Measurements from ENCODE around the gene CLEC20A.
"Not testable (repeated sequence)": the region's sequence is repeated elsewhere in the genome, so short reads cannot be mapped to it uniquely, and the experiment has no call there.

Gene CLEC20A

GRCh38 chr1:178530037-178530402 is 33.3 kb upstream of the CLEC20A start:
- DNase-seq (ENCODE audit: extremely low spot score, insufficient read length, low read depth) (no peak), FAIRE-seq (no peak)

GRCh38 chr1:178529364-178530036 is 32.7 kb upstream of the CLEC20A start:
- FAIRE-seq (no peak), DNase-seq (ENCODE audit: extremely low spot score, insufficient read length, low read depth) (no peak)

DNA sequence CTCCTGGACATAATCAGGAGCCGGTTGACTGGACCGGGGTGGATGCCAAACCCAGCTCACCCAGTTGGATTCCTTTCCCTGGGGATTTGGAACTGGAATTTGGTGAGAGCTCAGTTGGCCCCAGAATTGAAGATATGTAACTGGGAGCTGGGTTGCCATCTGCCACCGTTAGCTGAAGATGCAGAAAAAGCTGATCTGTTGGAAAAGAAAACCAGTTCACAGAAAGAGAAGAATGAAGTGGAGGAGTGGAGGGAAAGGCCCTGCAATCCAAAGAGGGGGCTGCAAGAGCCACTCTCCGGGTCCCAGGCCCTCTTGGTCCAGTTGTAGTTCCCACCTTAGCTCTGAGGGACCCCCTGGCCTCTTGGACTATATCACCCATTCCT is 32.2 kb upstream of the CLEC20A start:
- DNase-seq (ENCODE audit: extremely low spot score, insufficient read length, low read depth) (no peak), FAIRE-seq (no peak)

GRCh38 chr1:178528228-178528952 is 31.6 kb upstream of the CLEC20A start:
- DNase-seq (ENCODE audit: extremely low spot score, insufficient read length, low read depth) (no peak), FAIRE-seq (no peak)

DNA sequence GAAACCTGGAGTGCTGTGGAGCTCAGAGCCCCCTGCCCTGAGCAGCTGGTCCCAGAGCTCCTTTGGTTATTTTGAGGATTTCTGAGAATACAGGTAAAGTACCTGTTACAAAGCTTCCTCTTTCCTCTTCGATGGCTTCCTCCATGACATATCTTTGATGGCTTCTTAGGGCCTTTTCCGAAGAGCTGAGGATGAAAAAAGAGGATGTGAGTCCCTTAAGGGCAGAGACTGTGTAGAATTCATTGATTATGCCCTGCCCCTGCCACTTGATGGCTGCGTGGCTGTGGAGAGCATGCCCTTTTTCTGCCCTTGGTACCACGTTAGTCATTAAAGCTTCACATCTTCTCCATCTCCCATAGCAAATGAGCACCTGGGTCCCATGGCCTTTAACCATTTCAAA is 30.4 kb upstream of the CLEC20A start:
- FAIRE-seq (no peak), DNase-seq (ENCODE audit: extremely low spot score, insufficient read length, low read depth) (no peak)

- DNase-seq (ENCODE audit: extremely low spot score, insufficient read length, low read depth) (no peak), FAIRE-seq (no peak)
Observed at GRCh38 chr1:178521241-178521640, 24.5 kb upstream of the CLEC20A start.

GRCh38 chr1:178520803-178521202 is 24.0 kb upstream of the CLEC20A start:
- DNase-seq (ENCODE audit: extremely low spot score, insufficient read length, low read depth), result no peak
- FAIRE-seq, result no peak

GRCh38 chr1:178518894-178519293 is 22.1 kb upstream of the CLEC20A start:
- DNase-seq (ENCODE audit: extremely low spot score, insufficient read length, low read depth), result no peak
- FAIRE-seq, result no peak

DNA sequence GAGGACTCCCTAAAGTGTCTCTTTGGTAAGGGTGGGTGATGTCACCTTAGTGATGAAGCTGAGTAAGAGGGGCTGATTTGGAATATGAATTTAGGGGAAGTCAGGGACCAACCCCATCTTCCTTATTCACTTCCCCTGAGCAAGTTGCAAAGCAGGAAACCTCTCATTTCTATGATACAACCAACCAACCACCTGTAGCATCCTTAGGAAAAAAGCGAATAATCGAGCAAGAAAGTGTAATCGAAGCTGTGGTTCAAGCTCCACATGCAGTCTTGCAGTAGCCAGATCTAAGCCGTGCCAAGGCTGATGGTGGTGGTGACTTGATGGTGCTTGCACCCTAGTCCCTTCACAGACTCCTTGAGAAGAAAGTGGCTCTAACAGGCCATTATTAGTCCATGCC is 19.3 kb upstream of the CLEC20A start:
- FAIRE-seq (no peak), DNase-seq (ENCODE audit: extremely low spot score, insufficient read length, low read depth) (no peak)

- no peak for FAIRE-seq
Observed at GRCh38 chr1:178513278-178513983, 16.7 kb upstream of the CLEC20A start.

GRCh38 chr1:178512566-178513277 is 16.0 kb upstream of the CLEC20A start, which contains the start of gene TEX35:
Gene TEX35 (plus strand): TSS chr1:178513109. CDS start chr1:178513189, 80 bp downstream.
- DNase-seq (ENCODE audit: extremely low spot score, insufficient read length, low read depth) (no peak), FAIRE-seq (no peak)

More at GRCh38 chr1:178513278-178513983, 16.7 kb upstream of the CLEC20A start:
- no peak for DNase-seq (ENCODE audit: extremely low spot score, insufficient read length, low read depth)

GRCh38 chr1:178510155-178510554 is 13.4 kb upstream of the CLEC20A start:
- DNase-seq (ENCODE audit: extremely low spot score, insufficient read length, low read depth) (no peak), FAIRE-seq (no peak)

DNA sequence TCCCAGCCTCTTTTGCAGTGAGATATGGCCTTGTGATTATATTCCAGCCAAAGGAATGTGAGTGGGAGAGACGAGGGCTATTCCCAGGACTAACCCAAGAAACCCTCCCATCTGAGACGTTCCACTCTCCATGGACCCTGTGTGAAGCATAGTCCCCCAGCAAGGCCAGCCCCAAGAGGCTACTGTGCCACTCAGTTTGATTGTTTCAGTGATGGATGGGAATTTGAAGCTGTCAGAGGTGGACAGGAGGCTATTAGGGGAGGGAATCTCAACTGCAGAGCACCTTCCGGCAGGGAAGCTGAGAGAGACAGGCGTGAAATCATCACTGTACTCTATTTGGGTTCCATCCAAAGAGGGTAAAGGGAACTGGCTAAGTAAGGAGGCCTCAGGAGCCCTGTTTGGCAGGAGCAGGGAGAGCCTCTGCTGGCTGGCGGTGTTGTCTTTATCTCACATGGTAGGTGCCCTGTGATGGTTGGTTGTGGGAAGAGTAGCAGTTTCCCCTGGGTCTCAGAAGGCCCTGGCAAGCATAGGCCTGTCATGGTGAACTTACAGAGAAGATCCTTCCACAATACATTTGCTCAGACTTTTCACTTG is 12.7 kb upstream of the CLEC20A start:
- no peak for FAIRE-seq
- DNase-seq (ENCODE audit: extremely low spot score, insufficient read length, low read depth), result no peak

- FAIRE-seq, result no peak
- no peak for DNase-seq (ENCODE audit: extremely low spot score, insufficient read length, low read depth)
Observed at GRCh38 chr1:178506669-178507068, 9.9 kb upstream of the CLEC20A start.

GRCh38 chr1:178506177-178506576 is 9.4 kb upstream of the CLEC20A start:
- DNase-seq (ENCODE audit: extremely low spot score, insufficient read length, low read depth) (no peak), FAIRE-seq (no peak)

- FAIRE-seq (no peak), DNase-seq (ENCODE audit: extremely low spot score, insufficient read length, low read depth) (no peak)
Observed at GRCh38 chr1:178504286-178504685, 7.5 kb upstream of the CLEC20A start.

DNA sequence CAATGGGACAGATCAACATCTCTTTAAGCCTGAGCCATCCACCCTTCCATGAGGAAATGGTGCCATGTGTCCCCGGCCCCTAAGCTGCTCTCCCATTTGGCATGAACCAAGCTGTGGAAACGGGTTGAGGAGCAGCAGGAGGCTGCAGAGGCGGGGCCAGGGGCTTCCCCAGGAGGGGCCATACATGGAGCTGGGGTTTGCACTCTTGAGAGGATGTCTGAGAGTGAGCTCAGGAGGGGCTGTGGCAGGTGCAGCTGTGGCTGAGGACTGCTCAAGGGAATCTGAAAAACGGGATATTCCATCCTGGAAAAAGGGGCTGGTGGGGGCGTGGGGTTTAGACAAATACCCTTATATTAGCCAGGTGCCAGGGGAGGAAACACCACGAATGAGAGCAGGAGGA is 7.1 kb upstream of the CLEC20A start:
- DNase-seq (ENCODE audit: extremely low spot score, insufficient read length, low read depth) (no peak), FAIRE-seq (no peak)

DNA sequence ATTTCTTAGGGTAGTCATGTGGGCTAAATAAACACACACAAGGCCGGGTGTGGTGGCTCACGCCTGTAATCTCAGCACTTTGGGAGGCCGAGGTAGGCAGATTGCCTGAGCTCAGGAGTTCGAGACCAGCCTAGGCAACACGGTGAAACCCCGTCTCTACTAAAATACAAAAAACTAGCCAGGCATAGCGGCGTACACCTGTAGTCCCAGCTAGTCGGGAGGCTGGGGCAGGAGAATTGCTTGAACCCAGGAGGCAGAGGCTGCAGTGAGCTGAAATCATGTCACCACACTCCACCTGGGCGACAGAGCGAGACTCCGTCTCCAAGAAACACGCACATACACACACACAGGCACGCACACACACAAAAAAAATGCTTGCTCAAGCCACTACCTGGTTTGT is 6.6 kb upstream of the CLEC20A start:
- DNase-seq (ENCODE audit: extremely low spot score, insufficient read length, low read depth); FAIRE-seq: not testable (repeated sequence)

GRCh38 chr1:178502856-178503255 is 6.1 kb upstream of the CLEC20A start:
- DNase-seq (ENCODE audit: extremely low spot score, insufficient read length, low read depth) (no peak), FAIRE-seq (no peak)

- DNase-seq (ENCODE audit: extremely low spot score, insufficient read length, low read depth), result no peak
- no peak for FAIRE-seq
Observed at GRCh38 chr1:178502330-178502714, 5.6 kb upstream of the CLEC20A start.
